Stomach (tissue), 9 donors: ENCODE measurements around the gene NLRC5. TPM values are rescaled to one million over a fixed set of nuclear protein-coding genes. Genes with fewer than 3 reads are reported as not detected.
A peak's percentile ranks its signal among the peaks of the same experiment; 100 is the strongest.

Experiments used
- DNase-seq, 2 donors: peaks; one replicate each; pipeline versions ENCODE4 v3.0.0 to v3.0.0-alpha.2; 2013 to 2019
- H3K27ac ChIP-seq, 5 donors: fragments of 200-600 bp in 4 of 5; sonication (generic) in 4 of 5; one replicate each; pipeline ENCODE4 v1.5.1; 2013 to 2019; ENCODE audit warnings: mild to moderate bottlenecking in 1 of 5, moderate library complexity in 1 of 5
- H3K27me3 ChIP-seq, 3 donors: fragments of 200-600 bp; sonication (generic); one replicate each; pipeline ENCODE4 v1.5.1; 2017 to 2019; ENCODE audit warnings: mixed run types in 1 of 3
- H3K36me3 ChIP-seq, 4 donors: fragments of 200-600 bp; sonication (generic); 1 replicate in 3 of 4; 2 replicates in 1 of 4; pipeline ENCODE4 v1.5.1; 2016 to 2019
- H3K4me1 ChIP-seq, 4 donors: fragments of 200-600 bp; sonication (generic); one replicate each; pipeline ENCODE4 v1.5.1; 2016 to 2019
- H3K4me3 ChIP-seq, 4 donors: fragments of 200-600 bp; sonication (generic) in 3 of 4; one replicate each; pipeline ENCODE4 v1.5.1; 2016 to 2019; ENCODE audit warnings: mild to moderate bottlenecking in 1 of 4
- H3K9me3 ChIP-seq, 4 donors: fragments of 200-600 bp; sonication (generic); one replicate each; pipeline ENCODE4 v1.5.1; 2016 to 2019
- CTCF ChIP-seq, 7 experiments: fragments of 450-650 bp in 4 of 7; fragments of 200-600 bp in 3 of 7; sonication (generic) in 3 of 7; IDR thresholded peaks; one replicate each; pipeline ENCODE4 v1.5.1; 2016 to 2019; ENCODE audit warnings: antibody characterized with exemption in 7 of 7, control low read depth in 2 of 7, mild to moderate bottlenecking in 1 of 7
- EP300 ChIP-seq: sonication (generic); formaldehyde crosslinking; IDR thresholded peaks from one replicate; pipeline ENCODE4 v1.6.1; 2017; ENCODE audit warnings: antibody characterized with exemption
- POLR2A ChIP-seq, 4 donors: fragments of 450-650 bp; IDR thresholded peaks; one replicate each; pipeline ENCODE4 v1.6.1; 2016; ENCODE audit warnings: antibody characterized with exemption in 4 of 4, control low read depth in 2 of 4, mild to moderate bottlenecking in 1 of 4, moderate library complexity in 1 of 4
- POLR2AphosphoS5 ChIP-seq, 3 donors: sonication (generic); formaldehyde crosslinking; IDR thresholded peaks; one replicate each; pipeline ENCODE4 v1.6.1; 2016; ENCODE audit warnings: antibody characterized with exemption in 3 of 3
- WGBS, 5 donors: extraction: QIAGEN DNeasy Blood & Tissue Kit in 3 of 5; methylation state at CpG; one replicate each; pipeline versions ENCODE4 v1.1.5 to v1.1.7; 2013 to 2018; 5-methylcytosine and 5-hydroxymethylcytosine counted together
- intact Hi-C: fragments of 100-400 bp; cut with DNase I; formaldehyde crosslinking; loops from one replicate; pipeline ENCODE4 v1.15.1; 2023; ENCODE audit warnings: low total_unique reads
- polyA plus RNA-seq, 3 donors: library from polyadenylated mRNA; stranded (reverse); fragments of 200-250 nt; gene quantifications; one replicate each; pipeline ENCODE4 v1.2.3, GENCODE V29; 2013
- total RNA-seq, 5 donors: library from RNA; depleted of rRNA; stranded (reverse); fragments of >200 nt; gene quantifications; one replicate each; pipeline versions ENCODE4 v1.1.0 to v1.2.3, GENCODE V29; 2014 to 2016
- donor health status: healthy with polysubstance abuse.
- donor health status: Bipolar disorder and iron deficiency.
- donor health status: healthy.

Gene NLRC5
- total and polyA plus RNA-seq, 8 donors: 11.7 to 265 (median 29.4) TPM

DNA sequence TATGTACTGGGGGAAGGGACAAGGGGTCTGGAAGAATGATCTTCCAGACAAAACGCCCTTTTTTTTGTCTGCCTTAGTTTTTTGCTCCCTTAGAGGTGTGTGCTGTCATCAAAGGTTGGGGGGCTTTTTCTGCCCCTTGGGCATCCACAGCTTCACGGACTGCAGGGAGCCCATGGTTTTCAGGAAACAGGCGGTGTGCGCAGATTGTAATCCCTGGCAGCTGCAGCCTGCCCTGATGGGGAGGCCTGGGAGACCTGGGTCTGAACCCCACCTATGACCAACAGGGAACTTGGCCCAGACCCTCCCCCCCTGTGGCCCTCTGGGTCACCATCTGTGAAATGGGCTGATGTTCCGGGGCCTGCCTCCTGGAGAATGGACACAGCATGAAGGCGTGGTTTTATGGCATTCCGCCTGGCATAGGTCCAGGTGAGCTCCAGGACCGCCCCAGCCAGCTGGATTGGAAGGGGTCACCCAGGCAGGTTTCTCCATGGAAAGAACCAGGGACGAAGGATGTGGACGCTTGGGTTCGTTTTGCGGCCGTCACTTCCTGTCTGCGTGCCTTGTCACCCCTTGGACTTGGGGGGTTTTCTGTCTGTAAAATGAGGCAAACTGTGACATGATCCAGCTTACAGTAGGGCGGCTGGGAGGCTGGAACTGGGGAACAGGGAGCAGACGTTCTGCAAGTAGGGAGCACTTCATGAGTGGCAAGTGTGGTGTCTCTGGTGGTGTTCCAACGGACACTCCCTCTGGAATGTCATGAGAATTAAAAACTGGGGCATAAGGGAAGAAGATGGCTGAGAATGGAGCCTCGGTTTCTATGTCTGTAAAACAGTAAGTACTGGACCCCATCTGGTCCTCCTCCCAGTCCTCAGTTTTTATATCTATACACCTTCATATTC, 104.6 kb downstream of the NLRC5 start:
- TF ChIP-seq EP300: no peak
- TF ChIP-seq CTCF (IDR thresholded peaks at IDR 0.05): no peak
- TF ChIP-seq POLR2AphosphoS5 (IDR thresholded peaks at IDR 0.05): no peak
- TF ChIP-seq POLR2A (IDR thresholded peaks at IDR 0.05): no peak
- peak in 1 of 2 donors; percentile 47 for DNase-seq
- H3K27ac ChIP-seq: peak overlapping the region in 2 of 5 donors; percentile 71 to 84
- peak overlapping the region; percentile 70 to 90 (median 79) for H3K4me3 ChIP-seq
- no peaks in the 10 kb centered on the region for H3K36me3 ChIP-seq
- WGBS, 5 donors: 63 to 78% (median 73%) methylated on average over 14 to 18 of the region's 18 CpGs
- H3K27me3 ChIP-seq: peaks cover 0 to 7% (median 0%) of the 10 kb centered on the region in 3 donors
- no peaks in the 10 kb centered on the region for H3K9me3 ChIP-seq
- intact Hi-C loops: no loop called here
- H3K4me1 ChIP-seq: peaks cover 22 to 35% (median 26%) of the 10 kb centered on the region in 4 donors

DNA sequence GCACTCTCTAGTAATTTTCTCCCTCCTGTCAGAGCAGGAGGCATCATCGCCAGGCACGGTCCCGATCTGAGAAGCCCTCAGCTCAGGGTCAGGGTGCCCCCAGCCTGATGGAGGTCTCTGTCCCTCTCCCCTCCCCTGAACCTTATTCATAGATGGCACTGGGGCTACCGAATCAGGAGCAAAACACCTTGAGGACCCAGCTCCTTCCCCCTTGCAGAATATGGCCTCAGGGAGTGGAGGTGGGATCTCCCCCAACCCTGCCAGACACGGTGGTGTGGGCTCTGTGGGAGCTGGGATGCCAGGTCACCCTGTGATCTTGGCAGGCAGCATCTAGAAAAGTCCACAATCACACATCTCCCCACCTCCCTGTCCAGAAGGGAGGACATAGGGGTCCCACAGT, 105.6 kb downstream of the NLRC5 start:
- H3K4me3 ChIP-seq: no peak overlapping the region
- DNase-seq: no peak
- H3K4me1 ChIP-seq: peaks cover 22 to 35% (median 26%) of the 10 kb centered on the region in 4 donors
- no peaks in the 10 kb centered on the region for H3K36me3 ChIP-seq
- H3K27ac ChIP-seq: no peak overlapping the region
- WGBS, 5 donors: 62 to 98% (median 84%) methylated on average over 4 to 5 of the region's 5 CpGs
- intact Hi-C loops: no loop called here
- peaks cover 0 to 7% (median 0%) of the 10 kb centered on the region in 3 donors for H3K27me3 ChIP-seq
- TF ChIP-seq POLR2A (IDR thresholded peaks at IDR 0.05) (no peak), POLR2AphosphoS5 (IDR thresholded peaks at IDR 0.05) (no peak), CTCF (IDR thresholded peaks at IDR 0.05) (no peak), EP300 (no peak)
- no peaks in the 10 kb centered on the region for H3K9me3 ChIP-seq

GRCh38 chr16:57096192-57096591, 106.8 kb downstream of the NLRC5 start:
- Histone ChIP-seq H3K9me3 (no peaks in the 10 kb centered on the region), H3K36me3 (no peaks in the 10 kb centered on the region), H3K27ac (no peak overlapping the region), H3K4me3 (no peak overlapping the region), H3K4me1 (peaks cover 22 to 38% (median 26%) of the 10 kb centered on the region in 4 donors), H3K27me3 (peaks cover 0 to 7% (median 0%) of the 10 kb centered on the region in 3 donors)
- TF ChIP-seq EP300: no peak
- no peak for TF ChIP-seq CTCF (IDR thresholded peaks at IDR 0.05)
- TF ChIP-seq POLR2AphosphoS5 (IDR thresholded peaks at IDR 0.05): no peak
- no peak for TF ChIP-seq POLR2A (IDR thresholded peaks at IDR 0.05)
- no peak for DNase-seq
- 96 to 100% (median 97%) methylated on average over 3 of the region's 3 CpGs for WGBS, 5 donors
- intact Hi-C loops: no loop called here

GRCh38 chr16:57096793-57097192, 107.4 kb downstream of the NLRC5 start:
- TF ChIP-seq CTCF (IDR thresholded peaks at IDR 0.05) (no peak), EP300 (no peak), POLR2AphosphoS5 (IDR thresholded peaks at IDR 0.05) (no peak), POLR2A (IDR thresholded peaks at IDR 0.05) (no peak)
- intact Hi-C loops: no loop called here
- no peaks in the 10 kb centered on the region for H3K9me3 ChIP-seq
- no peaks in the 10 kb centered on the region for H3K36me3 ChIP-seq
- H3K27me3 ChIP-seq: peaks cover 0 to 7% (median 0%) of the 10 kb centered on the region in 3 donors
- DNase-seq: no peak
- 91 to 100% (median 97%) methylated on average over 2 of the region's 2 CpGs for WGBS, 5 donors
- no peak overlapping the region for H3K27ac ChIP-seq
- H3K4me3 ChIP-seq: no peak overlapping the region
- H3K4me1 ChIP-seq: peaks cover 18 to 32% (median 21%) of the 10 kb centered on the region in 4 donors
